NCI-H524 treated with DMSO at 0.1 percent for 48 hours (cell line): ENCODE measurements around the gene PLCB2.
A peak's percentile ranks its signal among the peaks of the same experiment; 100 is the strongest.

Experiments used
- DNase-seq: peaks from one replicate; lab custom pipeline; 2025; lab: John Stamatoyannopoulos, UW

PLCB2 gene

DNA sequence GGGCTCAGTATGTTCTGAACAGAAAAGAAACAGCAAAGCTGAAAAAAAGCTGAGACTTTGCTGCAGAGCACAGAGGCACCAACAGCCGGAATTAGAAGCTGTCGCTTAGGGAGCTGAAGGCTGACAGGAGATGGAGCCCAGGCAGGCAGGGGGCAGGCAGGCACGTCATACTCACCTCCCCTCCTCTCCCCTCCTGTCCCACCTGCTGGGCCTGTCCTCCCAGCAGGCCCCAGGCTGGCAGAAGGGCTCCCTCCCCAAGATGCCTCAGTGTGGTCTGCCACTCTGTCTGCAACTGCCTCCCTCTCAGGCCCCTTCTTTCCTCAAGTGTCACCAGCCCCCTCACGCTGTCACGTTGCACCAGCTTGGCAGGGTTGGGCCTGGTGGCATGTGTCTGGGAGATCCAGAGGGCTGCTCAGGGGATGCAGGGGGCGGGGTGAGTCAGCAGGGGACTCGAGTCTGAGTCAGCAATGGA is 21.6 kb downstream of the PLCB2 start:
- no peak for DNase-seq

DNA sequence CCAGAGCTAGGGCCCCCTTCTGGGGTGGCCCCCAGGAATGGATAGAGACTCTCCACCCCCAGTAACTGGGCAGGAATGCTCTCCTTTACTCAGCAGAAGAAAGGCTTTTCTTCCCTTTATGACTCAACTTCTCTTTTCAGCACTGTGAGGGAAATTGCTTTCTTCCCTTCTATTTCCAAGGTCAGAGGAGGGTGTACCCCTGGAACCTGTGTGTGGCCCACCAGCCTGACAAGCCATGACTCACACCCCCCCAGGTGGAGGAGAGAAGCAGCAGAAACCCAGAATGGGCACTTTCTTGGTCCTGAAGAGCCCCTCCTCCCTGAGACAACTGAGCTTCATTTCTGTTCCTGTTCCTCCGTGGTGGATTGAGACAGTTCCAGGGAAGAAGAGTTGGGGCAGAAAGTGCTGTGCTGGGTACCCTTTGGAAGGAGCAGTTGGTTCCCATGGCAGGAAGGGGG is 22.2 kb downstream of the PLCB2 start:
- DNase-seq, result no peak

DNA sequence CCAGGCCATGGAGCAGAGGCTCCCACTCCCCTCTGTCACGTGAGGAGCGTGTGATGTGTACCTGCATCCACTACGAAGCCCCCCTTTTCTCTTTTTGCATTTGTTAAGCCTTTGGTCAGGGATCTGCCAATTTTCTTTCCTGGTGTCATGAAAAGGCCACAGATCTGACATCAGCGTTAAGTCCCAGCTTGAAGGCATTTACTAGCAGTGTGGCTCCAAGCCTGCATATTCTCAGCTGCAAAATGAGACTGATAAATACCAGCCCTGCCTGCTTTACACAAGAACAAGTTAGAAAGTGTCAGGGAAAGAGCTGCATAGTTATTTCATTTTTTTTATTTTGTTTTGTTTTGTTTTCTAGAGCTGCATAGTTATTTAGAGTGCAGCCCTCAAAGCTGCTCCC is 22.6 kb downstream of the PLCB2 start:
- no peak for DNase-seq

DNA sequence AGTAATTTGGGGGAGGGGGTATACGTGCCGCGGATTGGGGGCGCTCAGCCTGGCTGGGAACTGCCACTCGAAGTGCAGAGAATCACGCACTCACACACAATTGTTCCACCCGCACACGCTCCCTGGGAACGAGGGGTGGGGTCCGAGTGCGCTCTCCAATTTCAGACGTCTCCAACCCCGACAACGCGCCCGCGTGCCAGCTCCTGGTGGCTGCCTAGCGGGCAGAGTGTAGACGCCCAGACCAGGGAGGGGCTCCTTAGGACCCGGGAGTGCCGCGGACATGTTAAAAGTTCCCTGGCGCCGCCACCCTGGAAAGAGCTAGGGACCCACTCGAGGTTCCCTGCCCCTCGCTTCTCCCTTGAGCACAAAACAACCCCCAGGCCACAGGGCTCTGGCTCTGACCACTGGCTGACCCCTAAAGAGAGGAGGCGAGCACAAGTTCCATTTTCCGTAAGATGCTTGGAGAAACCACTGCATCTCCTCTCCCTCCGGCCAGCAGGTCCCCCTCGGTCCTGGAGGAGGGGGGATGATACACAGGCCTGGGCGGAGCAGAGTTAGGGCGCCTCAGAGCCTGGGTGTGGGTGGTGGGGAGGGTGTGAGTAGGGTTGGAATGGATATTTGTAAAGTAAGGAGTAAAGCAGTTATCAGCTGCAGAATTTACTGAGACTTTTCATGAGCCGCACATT is 24.0 kb downstream of the PLCB2 start:
- DNase-seq, result no peak

DNA sequence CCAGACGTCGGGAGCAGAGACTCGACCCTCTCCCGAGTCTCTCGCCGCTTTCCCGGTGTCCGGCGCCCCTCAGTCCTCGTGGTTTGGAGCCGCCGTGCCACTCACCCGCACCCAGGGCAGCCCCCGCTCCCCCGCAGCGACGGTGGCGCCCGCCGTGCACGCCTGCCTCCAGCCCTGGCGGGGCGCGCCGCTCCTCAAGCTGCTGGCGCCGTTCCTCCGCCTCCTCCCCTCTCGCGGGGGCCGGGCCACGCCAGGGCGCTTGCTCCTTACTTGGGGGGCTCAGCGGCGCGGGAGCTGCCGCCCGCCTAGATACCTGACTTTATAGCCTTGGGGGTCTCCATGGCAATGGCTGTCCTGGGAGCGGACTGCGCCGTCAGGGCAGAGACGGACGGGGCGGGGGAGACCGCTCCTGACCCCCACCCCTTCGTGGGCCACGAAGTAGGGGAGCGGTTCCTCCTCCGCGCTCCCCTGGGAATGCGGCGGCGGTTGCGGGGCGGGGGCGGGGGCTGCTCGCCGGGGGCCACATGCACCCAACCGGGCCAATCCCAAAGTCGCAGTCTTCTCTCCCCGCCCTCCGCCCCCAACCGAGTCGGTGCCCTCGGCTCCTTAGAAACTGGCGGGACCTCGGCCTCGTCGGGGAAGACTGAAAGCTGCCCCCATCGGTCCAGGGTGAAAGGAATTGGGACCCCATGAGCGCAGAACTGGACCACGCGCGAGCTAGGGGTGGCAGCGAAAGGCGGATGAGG is 24.7 kb downstream of the PLCB2 start, which contains the start of gene ANKRD63:
Gene ANKRD63, minus strand, starts transcription at position 196 of the 746 bp plus-strand sequence. CDS start 478 bp downstream, outside the sequence.
- DNase-seq, result no peak

DNA sequence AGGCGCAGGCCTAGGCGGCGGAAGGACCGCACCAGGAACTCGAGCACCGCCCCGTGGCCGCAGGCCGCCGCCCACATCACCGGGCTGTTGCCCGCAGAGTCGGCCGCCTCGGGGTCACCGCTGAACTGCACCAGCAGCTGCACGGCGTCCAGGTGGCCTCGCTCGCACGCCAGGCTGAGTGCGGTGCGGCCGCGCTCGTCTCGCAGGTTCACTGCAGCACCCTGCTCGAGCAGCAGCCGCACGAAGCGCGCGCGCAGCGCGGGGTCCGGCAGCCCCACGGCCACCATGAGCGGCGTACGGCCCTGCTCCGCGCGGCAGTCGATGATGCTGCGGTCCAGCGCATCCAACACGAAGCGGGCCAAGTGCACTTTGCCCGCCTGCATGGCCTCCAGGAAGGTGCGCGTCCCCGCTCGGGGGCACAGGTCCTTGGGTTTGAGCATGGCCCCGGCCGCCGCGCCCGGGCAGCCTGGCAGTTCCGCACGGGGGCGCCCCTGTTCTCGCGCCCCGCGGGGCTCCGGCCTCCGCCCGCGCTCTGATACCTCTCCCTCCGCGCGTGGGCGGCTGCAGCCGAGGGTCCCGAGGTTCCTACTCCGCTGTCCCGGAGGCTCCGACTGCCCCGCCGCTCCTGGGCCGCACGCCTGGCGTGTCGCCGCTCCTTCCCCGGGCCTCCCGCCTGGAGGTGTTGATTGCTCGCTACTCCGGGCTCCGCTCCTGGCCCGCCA is 25.4 kb downstream of the PLCB2 start:
- no peak for DNase-seq

DNA sequence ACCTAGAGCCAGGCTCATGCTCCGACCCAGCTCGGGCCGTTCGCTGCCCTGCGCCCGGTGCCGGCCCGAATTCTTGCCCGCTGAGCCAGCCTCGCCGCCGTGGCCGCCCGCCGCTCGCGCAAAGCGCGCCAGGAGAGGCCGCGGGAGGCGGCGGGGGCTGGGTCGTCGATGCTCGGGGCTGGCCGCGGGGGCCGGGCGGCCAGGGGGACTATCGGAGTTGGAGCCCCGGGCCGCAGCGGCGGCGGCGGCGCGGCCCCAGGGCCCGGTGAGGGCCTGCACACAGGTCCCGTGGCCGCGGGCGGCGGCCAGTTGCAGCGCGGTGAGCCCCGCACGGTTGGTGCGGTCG is 26.0 kb downstream of the PLCB2 start:
- DNase-seq, result no peak

DNA sequence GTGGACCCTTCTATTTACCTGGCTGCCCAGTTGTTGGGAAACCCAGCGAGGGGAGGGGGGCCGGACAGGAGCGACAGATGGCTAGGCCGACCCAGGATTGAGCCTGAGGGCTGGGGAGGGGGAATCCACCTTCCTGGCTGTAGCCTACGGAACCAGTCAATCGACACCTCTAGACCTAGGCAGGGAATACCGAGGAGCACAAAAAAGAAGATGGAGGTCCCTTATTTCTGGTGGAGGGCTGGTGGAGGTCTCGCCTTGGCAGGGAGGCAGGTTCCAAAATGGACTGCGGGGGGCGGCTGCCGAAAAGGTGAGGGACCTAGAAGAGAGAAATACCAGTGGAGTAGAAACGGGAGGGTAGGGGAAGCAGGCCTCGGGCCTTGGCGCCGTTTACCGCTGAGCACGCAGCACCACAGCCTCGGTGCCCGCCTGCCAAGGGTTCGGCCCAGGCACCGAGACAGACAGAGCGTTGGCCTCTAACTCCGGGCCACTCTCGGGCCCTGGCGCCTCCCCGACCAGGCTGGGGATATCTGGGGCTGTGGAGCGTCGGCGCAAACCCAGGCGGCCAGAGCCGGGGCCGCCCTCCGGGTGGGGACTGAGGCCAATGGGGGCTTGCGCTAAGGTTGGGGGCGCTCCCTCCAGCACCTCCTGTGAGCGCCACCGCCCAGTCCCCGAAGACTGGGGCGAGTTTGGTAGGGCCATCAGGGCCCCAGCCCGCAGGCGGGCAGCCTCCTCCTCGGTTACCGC is 26.5 kb downstream of the PLCB2 start:
- DNase-seq, result no peak

DNA sequence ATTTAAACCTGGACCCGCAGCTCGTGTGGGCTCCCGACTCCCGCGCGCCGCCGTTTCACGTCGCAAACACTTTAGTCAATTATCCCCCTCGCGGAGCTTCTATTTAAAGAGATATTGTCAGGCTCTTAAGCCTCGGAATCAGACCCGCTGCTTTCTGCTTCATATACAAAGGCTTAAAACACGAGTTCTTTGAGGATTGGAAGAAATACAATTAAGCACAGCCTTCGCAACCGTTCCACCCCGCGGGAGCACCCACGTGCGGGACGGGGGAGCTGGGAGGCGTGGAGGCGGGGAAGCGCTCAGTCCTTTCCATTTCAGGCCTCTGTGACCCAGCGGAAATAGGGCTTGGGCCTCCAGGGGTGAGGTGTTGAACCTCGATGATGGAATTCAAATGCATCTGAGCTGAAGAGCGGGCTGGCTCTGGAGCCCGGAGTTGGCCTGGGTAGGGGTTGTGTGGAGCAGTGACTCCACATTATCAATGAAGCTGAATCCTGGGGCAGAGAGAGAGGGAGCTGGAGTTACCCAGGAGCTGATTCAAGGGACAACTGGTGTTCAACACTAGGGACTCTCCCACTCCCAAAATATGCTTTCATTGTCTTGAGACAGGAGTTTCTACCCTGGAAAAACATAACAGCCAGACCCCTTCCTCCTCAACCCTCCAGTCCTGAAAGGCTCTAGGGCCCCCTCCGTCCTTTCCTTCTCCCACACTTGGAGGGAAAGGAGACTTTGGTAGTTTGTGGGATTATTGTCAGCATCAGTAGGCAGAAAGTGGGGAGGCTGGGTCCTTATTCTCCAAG is 27.3 kb downstream of the PLCB2 start:
- no peak for DNase-seq

DNA sequence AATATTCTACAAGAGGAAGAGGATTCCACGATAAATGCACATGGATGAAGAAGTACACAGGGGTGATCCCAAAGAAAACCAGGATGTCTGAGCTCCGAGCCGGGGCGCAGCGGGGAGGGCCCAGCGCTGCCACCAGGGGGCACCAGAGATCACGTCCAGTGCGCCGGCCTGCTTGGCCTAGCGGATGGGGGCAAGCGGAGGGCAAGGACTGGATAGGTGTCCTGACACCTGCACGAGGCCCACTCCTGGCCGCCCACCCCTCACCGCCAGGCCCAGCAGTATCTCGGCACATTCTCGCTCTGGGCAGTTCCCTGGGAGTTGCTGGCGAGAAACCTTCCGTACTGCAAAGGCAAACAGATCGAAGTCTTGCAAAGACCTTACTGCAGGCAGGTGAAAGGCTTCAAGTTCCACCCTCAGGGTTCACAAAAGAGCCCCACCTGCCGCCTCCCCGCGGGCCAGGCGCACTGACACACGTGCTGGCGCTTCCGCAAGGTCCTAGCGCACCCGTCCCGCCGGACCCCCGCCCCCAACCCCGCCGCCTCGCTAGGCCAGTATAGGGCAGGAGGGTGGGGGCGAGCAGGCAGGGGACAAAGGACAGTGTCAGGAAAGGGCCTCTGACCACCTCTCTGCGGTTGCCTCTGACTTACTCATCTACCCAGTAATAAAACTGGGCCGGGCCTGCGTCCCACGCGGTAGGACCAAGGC is 28.1 kb downstream of the PLCB2 start:
- DNase-seq, result no peak

DNA sequence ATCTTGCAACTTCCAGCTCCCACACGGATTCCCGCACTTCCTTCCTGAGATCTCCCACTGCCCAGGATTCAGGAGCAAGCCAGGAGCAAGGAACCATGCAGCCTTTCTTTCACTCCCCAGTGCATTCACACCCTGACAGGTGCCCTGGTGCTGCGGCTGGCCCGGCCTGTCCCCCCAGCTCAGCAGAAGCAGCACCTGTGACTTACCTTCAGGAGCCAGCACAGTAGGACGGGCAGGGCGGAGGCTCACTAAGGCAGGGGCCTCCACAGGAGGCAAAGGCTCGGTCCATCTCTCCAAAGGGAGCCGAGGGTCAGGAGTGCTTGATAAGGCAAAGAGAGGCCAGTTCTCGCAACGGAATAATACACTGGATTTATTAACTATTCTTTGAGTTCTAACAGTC is 29.7 kb downstream of the PLCB2 start:
- no peak for DNase-seq

DNA sequence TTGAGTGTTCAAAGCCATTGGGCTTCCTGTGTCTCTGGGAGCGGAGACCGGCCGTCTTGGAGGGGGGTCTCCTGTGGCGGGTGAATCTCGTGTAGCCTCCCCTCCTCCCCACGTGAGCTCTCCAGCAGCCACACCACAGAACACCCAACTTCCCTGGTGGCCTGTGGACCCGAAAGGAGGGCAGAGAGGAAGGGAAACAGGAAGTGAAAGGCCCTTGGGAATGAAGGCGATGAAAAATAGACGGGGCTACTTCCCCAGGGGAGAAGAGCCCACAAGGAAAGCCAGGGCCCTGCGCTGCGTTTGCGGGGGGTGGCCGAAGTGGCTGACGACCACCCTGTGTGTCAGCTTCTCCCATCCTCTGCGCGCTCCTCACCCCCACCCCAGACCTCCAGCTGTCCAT is 30.3 kb downstream of the PLCB2 start:
- no peak for DNase-seq

DNA sequence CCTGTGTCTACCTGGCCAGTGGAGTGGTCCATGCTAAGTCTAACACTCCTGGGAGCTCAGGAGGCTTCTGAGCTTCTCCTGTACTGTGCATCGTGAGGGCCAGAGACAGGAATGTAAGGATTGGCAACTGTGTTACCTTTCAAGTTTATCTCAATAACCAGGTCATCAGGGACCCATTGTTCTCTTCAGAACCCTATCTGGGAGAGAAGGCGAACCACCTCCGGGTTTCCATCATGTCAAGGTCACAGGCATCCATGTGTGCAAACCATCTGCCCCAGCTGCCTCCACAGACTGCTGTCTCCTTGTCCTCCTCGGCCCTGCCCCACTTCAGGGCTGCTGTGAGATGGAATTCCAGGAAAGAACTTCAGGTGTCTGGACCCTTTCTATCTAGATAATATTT is 30.8 kb downstream of the PLCB2 start:
- DNase-seq, result no peak

DNA sequence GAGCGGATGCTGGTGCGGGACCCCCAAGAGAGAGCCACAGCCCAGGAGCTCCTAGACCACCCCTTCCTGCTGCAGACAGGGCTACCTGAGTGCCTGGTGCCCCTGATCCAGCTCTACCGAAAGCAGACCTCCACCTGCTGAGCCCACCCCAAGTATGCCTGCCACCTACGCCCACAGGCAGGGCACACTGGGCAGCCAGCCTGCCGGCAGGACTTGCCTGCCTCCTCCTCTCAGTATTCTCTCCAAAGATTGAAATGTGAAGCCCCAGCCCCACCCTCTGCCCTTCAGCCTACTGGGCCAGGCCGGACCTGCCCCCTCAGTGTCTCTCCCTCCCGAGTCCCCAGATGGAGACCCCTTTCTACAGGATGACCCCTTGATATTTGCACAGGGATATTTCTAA is 31.8 kb downstream of the PLCB2 start:
- DNase-seq, result no peak

DNA sequence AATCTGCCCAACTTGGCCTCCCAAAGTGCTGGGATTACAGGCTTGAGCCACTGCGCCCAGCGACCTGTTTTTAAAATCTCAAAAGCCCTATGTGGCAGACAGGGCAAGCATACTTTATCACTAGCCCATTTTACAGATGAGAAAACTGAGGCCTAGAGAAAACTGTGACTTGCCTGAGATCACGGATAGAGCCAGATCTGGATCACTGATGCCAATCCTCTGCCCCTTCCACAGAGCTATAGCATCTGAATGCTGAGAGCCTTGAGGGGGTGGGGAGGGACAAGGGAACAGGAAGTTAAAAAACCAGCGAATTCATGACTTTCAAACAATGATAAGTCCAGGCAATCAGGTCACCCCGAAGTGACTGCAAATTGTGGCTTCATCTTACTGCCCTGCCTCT is 32.2 kb downstream of the PLCB2 start:
- no peak for DNase-seq

DNA sequence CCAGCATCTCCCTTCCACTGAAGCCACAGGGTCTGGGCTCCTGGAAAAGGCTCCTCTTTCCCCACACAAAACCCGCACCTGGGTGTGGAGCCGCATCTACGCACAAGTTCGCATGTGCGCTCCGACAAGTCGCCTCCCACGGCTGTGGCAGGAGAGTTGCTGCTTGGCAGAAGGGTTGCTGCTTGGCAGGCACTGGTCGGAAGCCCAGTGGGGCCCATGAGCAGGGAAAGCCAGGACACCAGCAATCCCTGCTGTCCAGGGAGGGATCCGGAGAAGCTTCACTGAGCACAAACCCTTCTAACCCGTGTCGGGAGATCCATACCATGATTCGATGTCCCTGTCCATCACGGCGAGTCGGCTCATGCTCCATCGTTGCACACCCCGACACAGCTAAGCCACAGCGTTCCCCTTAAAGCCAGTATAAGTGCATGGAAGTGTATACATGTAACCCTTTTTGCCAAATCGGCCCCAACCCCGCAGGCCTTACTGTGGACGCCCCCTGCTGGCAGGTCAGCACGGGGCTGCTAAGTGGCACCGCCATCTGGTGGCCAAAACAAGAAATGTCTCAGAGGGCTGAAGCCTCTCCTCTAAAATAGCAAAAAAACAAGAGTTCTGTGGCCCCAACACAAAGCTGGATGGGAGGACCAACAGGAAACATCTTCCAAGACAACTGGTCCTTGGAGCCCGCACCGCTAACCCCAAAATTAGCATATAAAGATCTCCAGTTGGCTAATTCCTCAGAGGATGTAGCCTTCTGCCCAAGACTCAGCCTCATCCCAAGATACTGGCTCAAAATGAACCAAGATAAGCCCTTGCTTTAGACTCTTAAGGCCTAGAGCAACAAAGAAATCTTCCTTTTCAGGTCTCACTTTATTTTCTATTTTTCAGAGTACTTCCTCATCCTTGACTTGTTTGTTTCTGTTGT is 33.1 kb downstream of the PLCB2 start:
- peak; percentile 31 for DNase-seq

DNA sequence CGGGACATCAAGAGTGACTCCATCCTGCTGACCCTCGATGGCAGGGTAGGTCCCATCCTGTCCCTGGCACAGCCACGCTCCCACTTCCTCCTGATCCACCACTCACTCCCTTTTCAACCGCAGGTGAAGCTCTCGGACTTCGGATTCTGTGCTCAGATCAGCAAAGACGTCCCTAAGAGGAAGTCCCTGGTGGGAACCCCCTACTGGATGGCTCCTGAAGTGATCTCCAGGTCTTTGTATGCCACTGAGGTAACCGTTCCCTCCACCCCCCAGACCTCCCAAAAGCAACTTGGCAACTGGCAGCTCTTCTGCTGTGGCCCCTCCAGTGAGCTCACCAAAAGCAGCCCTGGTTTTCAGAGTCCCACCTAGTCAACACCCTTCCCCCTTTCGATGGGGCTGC is 34.3 kb downstream of the PLCB2 start:
- no peak for DNase-seq

DNA sequence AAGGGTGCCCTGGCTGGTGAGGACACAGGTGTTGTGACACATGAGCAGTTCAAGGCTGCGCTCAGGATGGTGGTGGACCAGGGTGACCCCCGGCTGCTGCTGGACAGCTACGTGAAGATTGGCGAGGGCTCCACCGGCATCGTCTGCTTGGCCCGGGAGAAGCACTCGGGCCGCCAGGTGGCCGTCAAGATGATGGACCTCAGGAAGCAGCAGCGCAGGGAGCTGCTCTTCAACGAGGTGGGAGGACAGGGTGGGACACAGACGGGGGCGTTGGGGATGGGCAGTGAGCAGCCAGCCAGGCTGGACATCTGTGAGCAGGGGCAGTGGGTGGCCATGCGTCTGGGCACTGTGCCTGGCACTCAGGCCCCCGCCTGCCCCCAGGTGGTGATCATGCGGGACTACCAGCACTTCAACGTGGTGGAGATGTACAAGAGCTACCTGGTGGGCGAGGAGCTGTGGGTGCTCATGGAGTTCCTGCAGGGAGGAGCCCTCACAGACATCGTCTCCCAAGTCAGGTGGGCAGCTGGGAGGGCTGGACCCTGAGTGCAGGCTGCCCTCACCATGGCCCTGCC is 35.2 kb downstream of the PLCB2 start:
- no peak for DNase-seq
